ENCODE measurements around the gene CTIF.

GRCh38 chr18:48657447-48658120 is 118.8 kb downstream of the CTIF start:
- no peak for TF ChIP-seq POLR2AphosphoS5 (IDR thresholded peaks at IDR 0.05; ENCODE audit: low read depth, low read length)
- TF ChIP-seq CTCF (IDR thresholded peaks at IDR 0.05) = no peak
